Head of caudate nucleus (tissue), 42 donors: Measurements from ENCODE around the gene HAUS6.
"Not testable (repeated sequence)": the region's sequence is repeated elsewhere in the genome, so short reads cannot be mapped to it uniquely, and the experiment has no call there.

Source experiments
- DNase-seq, 42 donors: peaks; one replicate each; pipeline versions ENCODE4 v3.0.0 to v3.0.0-alpha.2; 2020 to 2021; ENCODE audit warnings: mixed read lengths in 7 of 42
- intact Hi-C: fragments of 100-400 bp; cut with DNase I; formaldehyde crosslinking; loops from one replicate; pipeline ENCODE4 v1.15.0; 2022

Gene HAUS6

GRCh38 chr9:19119246-19119645, 16.5 kb upstream of the HAUS6 start:
- intact Hi-C loops, result no loop called here
- no peak for DNase-seq

- intact Hi-C loops, result no loop called here
- DNase-seq, result peak in 1 of 42 donors; percentile 24
Observed at GRCh38 chr9:19117039-19117716, 14.5 kb upstream of the HAUS6 start.

- peak in 1 of 42 donors; percentile 33 for DNase-seq
- intact Hi-C loops, result no loop called here
Observed at GRCh38 chr9:19116107-19116790, 13.5 kb upstream of the HAUS6 start.

GRCh38 chr9:19114680-19115270, 12.1 kb upstream of the HAUS6 start:
- DNase-seq, result no peak
- intact Hi-C loops, result no loop called here

GRCh38 chr9:19113964-19114679, 11.4 kb upstream of the HAUS6 start:
- DNase-seq, result peak in 2 of 42 donors; percentile 15 to 31
- intact Hi-C loops, result no loop called here

GRCh38 chr9:19113064-19113611, 10.4 kb upstream of the HAUS6 start:
- intact Hi-C loops, result not testable (repeated sequence)
- DNase-seq, result peak in 1 of 42 donors; percentile 4

GRCh38 chr9:19108038-19108437, 5.3 kb upstream of the HAUS6 start:
- DNase-seq, result no peak
- intact Hi-C loops, result loop anchor here (10.0 kb wide), 1 partner anchor 67 kb away; no protein-coding TSS in a partner anchor

- DNase-seq, result peak in 1 of 42 donors; percentile 16
- intact Hi-C loops, result loop anchor here (10.0 kb wide), 1 partner anchor 70 kb away; no protein-coding TSS in a partner anchor
Observed at GRCh38 chr9:19104515-19105282, 2.0 kb upstream of the HAUS6 start.

GRCh38 chr9:19102181-19102630, 498 bp downstream of the HAUS6 start:
- DNase-seq, result peak in 29 of 42 donors; percentile 7 to 64 (median 26)

GRCh38 chr9:19101203-19101602, 1.5 kb downstream of the HAUS6 start:
- intact Hi-C loops, result loop anchor here (10.0 kb wide), 1 partner anchor 74 kb away; no protein-coding TSS in a partner anchor

More at GRCh38 chr9:19102181-19102630, 498 bp downstream of the HAUS6 start:
- intact Hi-C loops, result loop anchor here (2.0 to 10.0 kb wide), 3 partner anchors 53 to 279 kb away; partner anchors contain the start of genes RPS6 and RRAGA

GRCh38 chr9:19097431-19097830, 5.3 kb downstream of the HAUS6 start:
- DNase-seq, intact Hi-C loops: not testable (repeated sequence)

More at GRCh38 chr9:19101203-19101602, 1.5 kb downstream of the HAUS6 start:
- DNase-seq, result peak in 1 of 42 donors; percentile 36

- DNase-seq, result no peak
- intact Hi-C loops, result no loop called here
Observed at GRCh38 chr9:19087106-19088000, 15.4 kb downstream of the HAUS6 start.

GRCh38 chr9:19085295-19085694, 17.4 kb downstream of the HAUS6 start:
- DNase-seq, result no peak
- intact Hi-C loops, result no loop called here

- intact Hi-C loops, result no loop called here
- no peak for DNase-seq
Observed at GRCh38 chr9:19074836-19075235, 27.9 kb downstream of the HAUS6 start.

- intact Hi-C loops, result no loop called here
Observed at GRCh38 chr9:19074229-19074628, 28.5 kb downstream of the HAUS6 start.

GRCh38 chr9:19057033-19057432, 45.7 kb downstream of the HAUS6 start:
- no peak for DNase-seq
- intact Hi-C loops, result loop anchor here (10.0 kb wide), 1 partner anchor 318 kb away; no protein-coding TSS in a partner anchor

More at GRCh38 chr9:19074229-19074628, 28.5 kb downstream of the HAUS6 start:
- no peak for DNase-seq
